GM21786 (cell line): Measurements from ENCODE around the gene RAD51B.
"Not testable (repeated sequence)": the region's sequence is repeated elsewhere in the genome, so short reads cannot be mapped to it uniquely, and the experiment has no call there.

Experiments
- ATAC-seq: cut with Tn5 transposase; IDR thresholded peaks from one replicate; pipeline ENCODE4 v1.9.1; 2021; ENCODE audit not compliant: unreplicated experiment

The RAD51B gene

GRCh38 chr14:68414121-68414520 is 594.5 kb downstream of the RAD51B start:
- ATAC-seq: no peak

DNA sequence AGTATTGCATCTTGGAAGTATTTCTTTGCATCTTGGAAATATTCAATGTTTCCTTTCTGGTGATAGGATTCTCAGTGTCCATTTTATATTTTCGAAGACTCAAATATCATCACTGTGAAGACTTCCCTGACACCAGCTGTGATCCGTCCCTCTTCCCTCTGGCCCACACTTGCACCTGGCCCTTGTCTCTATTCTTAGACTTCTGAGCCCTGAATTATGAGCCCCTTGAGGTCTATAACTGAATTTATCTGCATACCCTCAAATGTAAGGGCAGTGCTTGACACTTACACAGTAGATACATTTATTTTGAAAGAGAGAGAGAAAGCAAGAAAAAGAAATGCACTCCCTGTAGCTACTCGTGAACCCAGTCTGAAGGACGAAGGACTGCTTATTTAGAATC is 596.6 kb downstream of the RAD51B start:
- no peak for ATAC-seq

DNA sequence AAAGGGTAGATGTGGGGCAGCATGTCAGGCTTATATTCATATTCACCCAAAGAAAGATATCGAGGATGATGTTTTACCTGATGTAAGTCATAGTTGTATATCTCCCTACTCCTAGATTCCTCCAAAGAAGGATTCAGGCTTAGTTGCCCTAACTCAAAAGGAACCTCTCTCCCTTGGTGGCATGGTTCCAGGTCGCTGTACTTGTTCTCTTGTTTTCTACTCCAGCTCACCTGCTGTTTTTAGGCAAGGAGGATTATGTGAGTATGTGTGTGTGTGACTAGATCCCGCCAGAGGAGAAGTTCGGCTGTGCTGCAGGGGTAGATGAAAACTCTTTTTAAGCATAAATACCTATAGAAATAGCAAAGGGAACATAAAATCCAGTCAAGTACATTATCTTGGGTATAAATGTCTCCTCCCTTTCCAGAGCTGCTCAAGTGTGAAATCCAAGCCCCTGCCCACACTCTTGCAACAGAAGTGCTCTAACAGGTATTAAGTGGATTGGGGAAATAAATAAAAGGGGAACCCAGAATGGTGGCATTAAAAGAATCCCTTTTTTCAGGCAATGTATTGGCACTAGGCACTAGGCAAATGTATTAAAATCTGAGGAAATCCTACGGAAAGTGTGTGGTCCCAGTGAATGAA is 597.6 kb downstream of the RAD51B start:
- no peak for ATAC-seq

- no peak for ATAC-seq
Measured at GRCh38 chr14:68418174-68419118, 598.9 kb downstream of the RAD51B start.

DNA sequence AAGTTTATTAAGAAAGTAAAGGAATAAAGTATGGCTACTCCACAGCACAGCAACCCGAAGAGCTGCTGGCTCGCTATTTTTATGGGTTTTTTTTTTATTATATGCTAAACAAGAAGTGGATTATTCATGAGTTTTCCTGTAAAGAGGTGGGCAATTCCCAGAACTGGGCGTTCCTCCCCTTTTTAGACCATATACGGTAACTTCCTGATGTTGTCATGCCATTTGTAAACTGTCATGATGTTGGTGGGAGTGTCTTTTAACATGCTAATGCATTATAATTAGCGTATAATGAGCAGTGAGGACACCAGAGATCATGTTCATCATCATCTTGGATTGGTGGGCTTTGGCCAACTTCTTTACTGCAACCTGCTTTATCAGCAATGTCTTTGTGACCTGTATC is 600.8 kb downstream of the RAD51B start:
- no peak for ATAC-seq

DNA sequence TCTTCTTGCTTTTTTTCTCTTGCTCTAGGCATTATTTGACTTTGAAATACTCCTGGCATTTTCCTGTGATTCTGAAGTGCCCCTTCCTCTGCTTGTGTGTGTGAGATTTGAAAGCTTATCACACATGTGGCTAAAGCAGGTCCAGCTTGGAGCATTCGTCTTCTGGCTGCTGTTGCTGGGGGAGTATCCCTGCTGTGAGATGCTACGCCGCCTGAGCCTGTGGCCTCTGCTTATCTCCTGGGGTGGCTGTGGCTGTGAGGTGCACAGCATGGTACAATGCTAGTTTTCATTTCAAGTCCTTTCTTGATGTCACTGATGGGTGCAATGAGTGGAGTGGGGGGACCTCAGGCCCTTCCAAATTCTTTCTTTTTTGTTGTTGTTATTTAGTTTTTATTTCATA is 601.5 kb downstream of the RAD51B start:
- no peak for ATAC-seq

DNA sequence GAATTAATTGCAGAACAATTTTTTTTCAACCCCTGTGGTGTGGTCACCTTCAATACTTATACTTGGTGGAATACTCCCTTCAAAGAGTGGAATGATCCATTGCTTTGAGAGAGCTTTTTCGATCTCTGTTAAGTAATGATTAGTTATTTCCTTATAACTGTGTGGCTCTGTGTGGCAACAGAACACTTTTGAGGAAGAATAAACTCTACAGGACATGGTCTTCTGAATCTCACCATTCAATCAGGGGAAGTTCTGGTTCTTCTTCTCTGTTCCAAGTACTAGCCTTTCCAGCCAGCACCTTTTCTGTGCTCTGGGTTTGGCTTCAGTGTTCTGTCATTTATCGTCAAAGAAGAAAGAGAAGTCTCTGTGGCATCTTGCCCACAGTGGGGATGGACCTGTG is 604.1 kb downstream of the RAD51B start:
- no peak for ATAC-seq

GRCh38 chr14:68424443-68425172 is 605.0 kb downstream of the RAD51B start:
- no peak for ATAC-seq

- no peak for ATAC-seq
Measured at GRCh38 chr14:68426661-68427549, 607.3 kb downstream of the RAD51B start.

DNA sequence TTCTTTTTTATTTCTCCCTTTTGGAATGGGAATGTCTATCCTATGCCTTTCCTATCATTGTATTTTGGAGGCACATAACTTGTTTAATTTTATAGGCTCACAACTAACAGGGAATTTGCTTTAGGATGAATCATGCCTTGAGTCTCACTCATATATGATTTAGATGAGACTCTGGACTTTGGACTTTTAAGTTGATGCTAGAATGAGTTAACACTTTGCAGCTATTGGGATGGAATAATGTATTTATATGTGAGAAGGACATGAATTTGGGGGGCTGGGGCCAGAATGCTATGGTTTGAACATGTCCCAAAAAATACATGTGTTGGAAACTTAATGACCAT is 607.9 kb downstream of the RAD51B start:
- no peak for ATAC-seq

- not testable (repeated sequence) for ATAC-seq
Measured at GRCh38 chr14:68428900-68429299, 609.3 kb downstream of the RAD51B start.

DNA sequence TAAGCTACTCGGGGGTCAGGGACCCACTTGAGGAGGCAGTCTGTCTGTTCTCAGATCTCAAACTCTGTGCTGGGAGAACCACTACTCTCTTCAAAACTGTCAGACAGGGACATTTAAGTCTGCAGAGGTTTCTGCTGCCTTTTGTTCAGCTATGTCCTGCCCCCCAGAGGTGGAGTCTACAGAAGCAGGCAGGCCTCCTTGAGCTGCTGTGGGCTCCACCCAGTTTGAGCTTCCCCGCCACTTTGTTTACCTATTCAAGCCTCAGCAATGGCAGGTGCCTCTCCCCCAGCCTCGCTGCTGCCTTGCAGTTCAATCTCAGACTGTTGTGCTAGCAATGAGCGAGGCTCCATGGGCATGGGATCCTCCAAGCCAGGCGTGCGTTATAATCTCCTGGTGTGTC is 614.6 kb downstream of the RAD51B start:
- not testable (repeated sequence) for ATAC-seq

- not testable (repeated sequence) for ATAC-seq
Measured at GRCh38 chr14:68435631-68436030, 616.1 kb downstream of the RAD51B start.

DNA sequence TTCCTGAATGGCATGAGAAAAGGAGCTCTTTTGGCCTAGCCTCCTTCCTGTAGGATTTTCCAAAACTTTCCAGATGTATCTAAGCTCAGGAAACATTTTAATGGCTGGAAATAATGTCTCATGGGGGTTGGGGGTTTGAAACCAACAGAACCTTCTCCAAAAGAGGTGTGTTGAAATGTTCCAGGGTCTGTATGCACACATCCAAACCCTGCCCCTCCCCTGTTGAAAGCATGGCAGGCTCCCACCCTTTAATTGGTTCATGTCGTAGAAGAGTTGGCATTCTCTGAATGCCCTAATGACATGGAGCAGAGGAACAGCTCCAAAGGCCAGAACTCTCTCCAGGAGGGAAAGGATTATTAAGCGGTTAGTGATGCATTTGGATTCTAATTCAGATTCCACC is 620.1 kb downstream of the RAD51B start:
- ATAC-seq: no peak

- ATAC-seq: no peak
Measured at GRCh38 chr14:68440820-68441219, 621.2 kb downstream of the RAD51B start.

GRCh38 chr14:68441542-68441941 is 622.0 kb downstream of the RAD51B start:
- no peak for ATAC-seq

DNA sequence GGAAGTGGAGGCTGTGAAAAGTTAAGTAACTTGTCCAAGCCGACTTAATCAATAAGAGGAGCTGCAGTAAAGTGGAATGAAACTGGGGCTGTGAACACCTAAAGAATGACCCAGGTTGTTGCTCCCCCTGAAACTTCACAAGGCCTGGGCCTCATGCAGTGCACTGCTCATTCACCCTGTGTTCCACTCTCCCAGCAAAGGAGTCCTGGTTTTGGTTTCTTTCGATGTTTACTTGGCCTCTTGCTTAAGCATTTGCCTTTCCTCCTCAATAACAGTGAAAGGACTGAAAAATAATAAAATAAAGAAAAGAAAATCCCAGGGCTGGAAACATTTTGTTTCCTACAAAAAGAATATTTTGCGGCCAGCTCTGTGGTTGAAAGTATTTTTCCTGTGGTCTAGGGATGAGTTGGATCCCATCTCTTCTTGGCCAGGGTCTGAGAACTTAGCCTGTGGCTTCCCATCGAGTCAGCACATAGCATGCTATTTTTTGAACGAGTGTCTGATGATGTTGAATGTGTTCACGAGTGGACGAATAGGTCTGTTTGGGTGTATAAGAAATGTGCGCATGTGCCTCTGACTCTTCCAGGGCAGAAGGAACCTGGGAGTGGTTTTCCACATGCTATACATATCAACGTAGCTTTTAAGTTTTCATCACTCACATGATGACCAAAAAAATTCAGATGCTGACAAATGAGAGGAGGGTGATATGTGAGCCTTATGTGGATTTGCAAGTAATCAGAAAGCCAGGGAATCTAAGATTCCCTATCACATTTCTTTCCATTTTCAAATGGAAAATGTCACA is 623.5 kb downstream of the RAD51B start:
- no peak for ATAC-seq

DNA sequence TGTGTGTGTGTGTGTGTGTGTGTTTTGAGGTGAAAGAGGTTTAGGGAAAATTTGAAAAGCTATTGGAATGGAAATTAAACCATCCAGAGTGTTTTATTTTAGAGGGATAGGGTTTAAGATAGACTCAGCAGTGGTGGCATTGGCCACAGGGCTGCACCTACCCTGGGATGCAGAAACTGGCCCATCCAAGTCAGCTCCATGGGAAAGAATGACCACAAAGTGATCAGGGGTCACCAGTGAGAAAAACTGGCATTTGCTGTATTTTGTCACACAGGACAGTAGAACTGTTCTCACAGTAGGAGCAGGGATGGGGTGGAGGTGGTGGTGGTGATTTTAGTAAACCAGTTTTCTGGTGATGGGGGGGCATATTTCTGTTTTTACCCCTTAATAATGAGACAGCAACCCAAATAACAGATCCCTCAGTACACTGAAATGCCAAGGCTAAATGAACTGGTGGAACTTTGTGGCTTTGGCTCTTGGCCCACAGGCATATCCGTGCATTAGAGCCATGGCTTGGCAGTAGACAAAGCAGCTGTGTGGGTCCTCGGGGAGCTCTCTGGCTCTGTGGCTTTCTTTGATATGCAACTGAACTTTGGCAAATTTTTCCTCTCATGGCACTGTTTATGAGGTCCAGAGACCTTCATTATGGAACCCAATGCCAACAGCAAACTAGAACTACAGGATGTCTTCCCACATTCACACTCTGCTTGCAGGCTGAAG is 625.0 kb downstream of the RAD51B start:
- ATAC-seq: no peak
